ENCODE data around the gene PTCRA. TPM values are rescaled to one million over a fixed set of nuclear protein-coding genes. Genes with fewer than 3 reads are reported as not detected.

The PTCRA gene
- total RNA-seq, 1 donor from 2014 or later: not detected

GRCh38 chr6:42911171-42912021 lies 4.5 kb upstream of the PTCRA start:
- peaks cover 42% of the 10 kb centered on the region for H3K27me3 ChIP-seq (ENCODE audit: low read depth)
- TF ChIP-seq, protein P1, sequence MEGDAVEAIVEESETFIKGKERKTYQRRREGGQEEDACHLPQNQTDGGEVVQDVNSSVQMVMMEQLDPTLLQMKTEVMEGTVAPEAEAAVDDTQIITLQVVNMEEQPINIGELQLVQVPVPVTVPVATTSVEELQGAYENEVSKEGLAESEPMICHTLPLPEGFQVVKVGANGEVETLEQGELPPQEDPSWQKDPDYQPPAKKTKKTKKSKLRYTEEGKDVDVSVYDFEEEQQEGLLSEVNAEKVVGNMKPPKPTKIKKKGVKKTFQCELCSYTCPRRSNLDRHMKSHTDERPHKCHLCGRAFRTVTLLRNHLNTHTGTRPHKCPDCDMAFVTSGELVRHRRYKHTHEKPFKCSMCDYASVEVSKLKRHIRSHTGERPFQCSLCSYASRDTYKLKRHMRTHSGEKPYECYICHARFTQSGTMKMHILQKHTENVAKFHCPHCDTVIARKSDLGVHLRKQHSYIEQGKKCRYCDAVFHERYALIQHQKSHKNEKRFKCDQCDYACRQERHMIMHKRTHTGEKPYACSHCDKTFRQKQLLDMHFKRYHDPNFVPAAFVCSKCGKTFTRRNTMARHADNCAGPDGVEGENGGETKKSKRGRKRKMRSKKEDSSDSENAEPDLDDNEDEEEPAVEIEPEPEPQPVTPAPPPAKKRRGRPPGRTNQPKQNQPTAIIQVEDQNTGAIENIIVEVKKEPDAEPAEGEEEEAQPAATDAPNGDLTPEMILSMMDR (IDR thresholded peaks at IDR 0.05; ENCODE audit: borderline replicate concordance): no peak
- H3K36me3 ChIP-seq: no peaks in the 10 kb centered on the region
- no peak overlapping the region for H3K27ac ChIP-seq (replicated peaks)
- H3K4me1 ChIP-seq: peaks cover 16% of the 10 kb centered on the region
- no peak for DNase-seq
- intact Hi-C loops (cut with micrococcal nuclease): no loop called here
- no peaks in the 10 kb centered on the region for H3K9me3 ChIP-seq (replicated peaks)
- peak overlapping the region; percentile 55 for H3K4me3 ChIP-seq

DNA sequence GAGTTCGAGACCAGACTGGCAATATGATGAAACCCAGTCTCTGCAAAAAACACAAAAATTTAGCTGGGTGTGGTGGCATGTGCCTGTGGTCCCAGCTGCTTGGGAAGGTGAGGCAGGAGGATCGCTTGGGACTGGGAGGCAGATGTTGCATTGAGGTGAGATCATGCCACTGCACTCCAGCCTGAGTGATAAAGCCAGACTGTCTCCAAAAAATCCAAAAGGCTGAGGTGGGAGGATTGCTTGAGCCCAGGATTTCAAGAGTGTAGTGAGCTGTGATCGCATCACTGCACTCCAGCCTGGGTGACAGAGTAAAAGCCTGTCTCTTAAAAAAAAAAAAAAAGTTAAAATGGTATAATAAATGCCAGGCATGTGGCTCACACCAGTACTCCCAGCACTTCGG lies 1.3 kb upstream of the PTCRA start:
- DNase-seq: no peak
- peaks cover 42% of the 10 kb centered on the region for H3K27me3 ChIP-seq (ENCODE audit: low read depth)
- peaks cover 8% of the 10 kb centered on the region for H3K4me1 ChIP-seq
- H3K4me3 ChIP-seq: no peak overlapping the region
- H3K36me3 ChIP-seq: no peaks in the 10 kb centered on the region
- H3K9me3 ChIP-seq (replicated peaks): no peaks in the 10 kb centered on the region
- intact Hi-C loops (cut with micrococcal nuclease): no loop called here
- TF ChIP-seq, protein P1 (IDR thresholded peaks at IDR 0.05; ENCODE audit: borderline replicate concordance): no peak
- no peak overlapping the region for H3K27ac ChIP-seq (replicated peaks)

DNA sequence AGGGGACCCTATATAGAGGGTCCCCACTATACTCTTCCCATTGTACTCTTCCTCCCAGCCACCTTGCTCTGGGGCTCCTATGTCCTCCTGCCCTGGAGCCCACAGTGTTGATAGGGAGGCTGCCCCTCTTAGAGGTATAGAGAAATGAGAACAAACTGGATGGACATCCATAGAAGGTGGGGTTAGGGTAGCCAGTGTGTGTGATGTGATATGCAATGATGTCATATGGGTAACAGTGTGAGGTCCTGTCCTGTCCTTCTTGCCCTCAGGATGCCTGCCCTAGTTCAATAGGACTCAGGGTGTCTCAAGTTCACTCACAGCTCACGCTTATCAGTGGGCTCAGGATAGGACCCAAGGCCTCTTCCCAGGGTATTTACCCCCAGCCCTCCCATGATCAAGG lies 435 bp downstream of the PTCRA start:
- no peak for DNase-seq
- Histone ChIP-seq H3K4me3 (no peak overlapping the region), H3K27me3 (ENCODE audit: low read depth) (peaks cover 35% of the 10 kb centered on the region), H3K36me3 (no peaks in the 10 kb centered on the region), H3K9me3 (replicated peaks) (no peaks in the 10 kb centered on the region), H3K27ac (replicated peaks) (no peak overlapping the region), H3K4me1 (peaks cover 6% of the 10 kb centered on the region)
- TF ChIP-seq, protein P1 (IDR thresholded peaks at IDR 0.05; ENCODE audit: borderline replicate concordance): no peak
- intact Hi-C loops (cut with micrococcal nuclease): no loop called here

DNA sequence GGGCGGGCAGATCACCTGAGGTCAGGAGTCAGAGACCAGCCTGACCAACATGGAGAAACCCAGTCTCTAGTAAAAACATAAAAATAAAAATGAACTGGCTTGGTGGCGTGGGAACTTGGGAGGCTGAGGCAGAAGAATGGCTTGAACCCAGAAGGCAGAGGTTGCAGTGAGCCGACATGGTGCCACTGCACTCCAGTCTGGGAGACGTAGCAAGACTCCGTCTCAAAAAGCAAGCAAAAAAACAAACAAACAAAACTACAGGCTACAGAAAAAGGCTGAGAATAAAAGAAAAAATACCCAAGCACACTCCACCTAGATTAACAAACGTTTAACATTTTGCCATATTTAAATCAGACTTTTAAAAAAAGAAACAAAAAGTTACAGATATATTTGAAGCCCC lies 5.9 kb downstream of the PTCRA start:
- intact Hi-C loops (cut with micrococcal nuclease): no loop called here
- H3K27ac ChIP-seq (replicated peaks): no peak overlapping the region
- no peak for DNase-seq
- no peaks in the 10 kb centered on the region for H3K4me1 ChIP-seq
- no peaks in the 10 kb centered on the region for H3K9me3 ChIP-seq (replicated peaks)
- no peaks in the 10 kb centered on the region for H3K36me3 ChIP-seq
- TF ChIP-seq, protein P1 (IDR thresholded peaks at IDR 0.05; ENCODE audit: borderline replicate concordance): no peak
- H3K27me3 ChIP-seq (ENCODE audit: low read depth): peaks cover 11% of the 10 kb centered on the region
- H3K4me3 ChIP-seq: no peak overlapping the region

- TF ChIP-seq, protein P1 (IDR thresholded peaks at IDR 0.05; ENCODE audit: borderline replicate concordance): no peak
- peaks cover 11% of the 10 kb centered on the region for H3K27me3 ChIP-seq (ENCODE audit: low read depth)
- no peak overlapping the region for H3K27ac ChIP-seq (replicated peaks)
- peaks cover 5% of the 10 kb centered on the region for H3K4me1 ChIP-seq
- no peaks in the 10 kb centered on the region for H3K36me3 ChIP-seq
- no peak for DNase-seq
- no peak overlapping the region for H3K4me3 ChIP-seq
- intact Hi-C loops (cut with micrococcal nuclease): no loop called here
- H3K9me3 ChIP-seq (replicated peaks): no peaks in the 10 kb centered on the region
Measured at GRCh38 chr6:42923666-42924065, 7.8 kb downstream of the PTCRA start.

All from left ventricle myocardium inferior (tissue), 1 donor.